ENCODE data around the gene CSTF1. TPM values are rescaled to one million over a fixed set of nuclear protein-coding genes. Genes with fewer than 3 reads are reported as not detected.

The CSTF1 gene
- total RNA-seq, 1 experiment from 2014 or later = 60.2 TPM

GRCh38 chr20:56454754-56455153 is 62.3 kb downstream of the CSTF1 start:
- no peaks in the 10 kb centered on the region for H3F3A ChIP-seq (ENCODE audit: low read length, unreplicated experiment)
- H3K9me3 ChIP-seq (ENCODE audit: low read length) = no peaks in the 10 kb centered on the region
- DNase-seq = no peak
- no peak overlapping the region for H3K4me3 ChIP-seq (ENCODE audit: low read length)
- no peak overlapping the region for H3K27ac ChIP-seq (ENCODE audit: low read length)
- no TSS peak for BruUV-seq (replicated peaks)
- H4K20me1 ChIP-seq (ENCODE audit: low read length) = no peaks in the 10 kb centered on the region
- TF ChIP-seq, protein P1, sequence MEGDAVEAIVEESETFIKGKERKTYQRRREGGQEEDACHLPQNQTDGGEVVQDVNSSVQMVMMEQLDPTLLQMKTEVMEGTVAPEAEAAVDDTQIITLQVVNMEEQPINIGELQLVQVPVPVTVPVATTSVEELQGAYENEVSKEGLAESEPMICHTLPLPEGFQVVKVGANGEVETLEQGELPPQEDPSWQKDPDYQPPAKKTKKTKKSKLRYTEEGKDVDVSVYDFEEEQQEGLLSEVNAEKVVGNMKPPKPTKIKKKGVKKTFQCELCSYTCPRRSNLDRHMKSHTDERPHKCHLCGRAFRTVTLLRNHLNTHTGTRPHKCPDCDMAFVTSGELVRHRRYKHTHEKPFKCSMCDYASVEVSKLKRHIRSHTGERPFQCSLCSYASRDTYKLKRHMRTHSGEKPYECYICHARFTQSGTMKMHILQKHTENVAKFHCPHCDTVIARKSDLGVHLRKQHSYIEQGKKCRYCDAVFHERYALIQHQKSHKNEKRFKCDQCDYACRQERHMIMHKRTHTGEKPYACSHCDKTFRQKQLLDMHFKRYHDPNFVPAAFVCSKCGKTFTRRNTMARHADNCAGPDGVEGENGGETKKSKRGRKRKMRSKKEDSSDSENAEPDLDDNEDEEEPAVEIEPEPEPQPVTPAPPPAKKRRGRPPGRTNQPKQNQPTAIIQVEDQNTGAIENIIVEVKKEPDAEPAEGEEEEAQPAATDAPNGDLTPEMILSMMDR (conservative IDR thresholded peaks at IDR 0.05; ENCODE audit: low read depth, low read length) = no peak
- no peak for TF ChIP-seq EZH2phosphoT487 (IDR thresholded peaks at IDR 0.05; ENCODE audit: borderline replicate concordance, low read length)
- no peak for ATAC-seq
- no peaks in the 10 kb centered on the region for H3K36me3 ChIP-seq (ENCODE audit: low read depth, low read length)
- no peak overlapping the region for H3K4me2 ChIP-seq (ENCODE audit: low read length)
- intact Hi-C loops (cut with micrococcal nuclease) = no loop called here
- ChIA-PET CTCF (no interaction called here), POLR2A (ENCODE audit: unreplicated experiment) (no interaction called here)
- peaks cover 10% of the 10 kb centered on the region for H3K4me1 ChIP-seq (ENCODE audit: insufficient read depth, low read length)
- H3K9me2 ChIP-seq (replicated peaks; ENCODE audit: low read length) = no peaks in the 10 kb centered on the region
- H3K27me3 ChIP-seq (ENCODE audit: low read length) = peaks cover 8% of the 10 kb centered on the region; the same call in 1 of the 2 replicates
- H3K9ac ChIP-seq (ENCODE audit: low read length) = no peak overlapping the region
- no peak overlapping the region for H2AFZ ChIP-seq (ENCODE audit: low read length)
- no peaks in the 10 kb centered on the region for H3K79me2 ChIP-seq (ENCODE audit: low read length)

Other genes starting within 250 kb of the CSTF1 start
- gene MC3R, start 143.9 kb upstream of the CSTF1 start, total RNA-seq (2014; rRNA removed) = not detected in 2 replicates
- 27.8 and 37.9 TPM in 2 replicates for gene FAM210B, start 33.7 kb upstream of the CSTF1 start, total RNA-seq (2014; rRNA removed)
- gene AURKA, start 430 bp upstream of the CSTF1 start, total RNA-seq (2014; rRNA removed) = 137 and 139 TPM in 2 replicates
- 0.04 and 0.17 TPM in 2 replicates for gene CASS4, start 19.6 kb downstream of the CSTF1 start, total RNA-seq (2014; rRNA removed)
- 122 and 149 TPM in 2 replicates for gene RTF2, start 76.0 kb downstream of the CSTF1 start, total RNA-seq (2014; rRNA removed)
- 0.51 and 0.92 TPM in 2 replicates for gene FAM209A, start 132.1 kb downstream of the CSTF1 start, total RNA-seq (2014; rRNA removed)
- 0.58 TPM in 1 of 2 replicates, not detected in the other for gene FAM209B, start 140.6 kb downstream of the CSTF1 start, total RNA-seq (2014; rRNA removed)
- 36.3 and 37.6 TPM in 2 replicates for gene TFAP2C, start 236.7 kb downstream of the CSTF1 start, total RNA-seq (2014; rRNA removed)

Data from PC-3 (cell line).